RWPE1 (cell line): ENCODE data around the gene MGAT3.

Source experiments
- CTCF ChIA-PET: fragments of 350-600 bp; sonication (Branson Sonifier 250); formaldehyde crosslinking; extraction: SDS; loops from one replicate; lab custom pipeline; 2021; lab: Yijun Ruan, JAX
- POLR2A ChIA-PET: fragments of 400-600 bp; formaldehyde crosslinking; extraction: SDS; loops from one replicate; lab custom pipeline; 2020; ENCODE audit warnings: antibody characterized with exemption; ENCODE audit not compliant: low non-redundant PET; lab: Yijun Ruan, JAX
- DNase-seq: peaks from one replicate; pipeline ENCODE4 v3.0.0; 2012; ENCODE audit warnings: low spot score
- H3K27ac ChIP-seq: fragments of 450-650 bp; 2 replicates; pipeline ENCODE4 v1.5.1; 2017
- TF ChIP-seq, protein P1 (sequence below): fragments of 450-650 bp; conservative IDR thresholded peaks from 2 replicates; pipeline ENCODE4 v1.5.1; 2017; ENCODE audit warnings: low read depth, mild to moderate bottlenecking

The MGAT3 gene

DNA sequence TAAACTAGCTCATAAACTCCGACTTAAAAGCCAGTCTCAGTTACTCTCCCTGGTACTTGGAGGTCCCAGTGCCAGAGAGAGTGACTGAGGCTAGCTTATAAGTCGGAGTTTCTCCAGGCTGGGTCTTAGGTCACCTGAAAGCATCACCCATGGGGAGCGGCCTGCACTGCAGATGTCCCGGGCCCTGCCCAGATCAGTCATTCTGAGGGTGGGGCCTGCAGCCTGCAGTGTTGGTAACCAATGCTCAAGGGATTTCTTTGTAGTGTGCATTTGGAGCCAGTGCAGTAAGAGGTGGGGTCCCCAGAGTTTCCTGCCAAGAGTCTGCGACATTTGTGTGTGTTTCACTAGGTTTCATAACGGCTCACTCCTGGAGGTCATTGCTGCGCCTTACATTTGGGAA is 42.4 kb upstream of the MGAT3 start:
- TF ChIP-seq, protein P1, sequence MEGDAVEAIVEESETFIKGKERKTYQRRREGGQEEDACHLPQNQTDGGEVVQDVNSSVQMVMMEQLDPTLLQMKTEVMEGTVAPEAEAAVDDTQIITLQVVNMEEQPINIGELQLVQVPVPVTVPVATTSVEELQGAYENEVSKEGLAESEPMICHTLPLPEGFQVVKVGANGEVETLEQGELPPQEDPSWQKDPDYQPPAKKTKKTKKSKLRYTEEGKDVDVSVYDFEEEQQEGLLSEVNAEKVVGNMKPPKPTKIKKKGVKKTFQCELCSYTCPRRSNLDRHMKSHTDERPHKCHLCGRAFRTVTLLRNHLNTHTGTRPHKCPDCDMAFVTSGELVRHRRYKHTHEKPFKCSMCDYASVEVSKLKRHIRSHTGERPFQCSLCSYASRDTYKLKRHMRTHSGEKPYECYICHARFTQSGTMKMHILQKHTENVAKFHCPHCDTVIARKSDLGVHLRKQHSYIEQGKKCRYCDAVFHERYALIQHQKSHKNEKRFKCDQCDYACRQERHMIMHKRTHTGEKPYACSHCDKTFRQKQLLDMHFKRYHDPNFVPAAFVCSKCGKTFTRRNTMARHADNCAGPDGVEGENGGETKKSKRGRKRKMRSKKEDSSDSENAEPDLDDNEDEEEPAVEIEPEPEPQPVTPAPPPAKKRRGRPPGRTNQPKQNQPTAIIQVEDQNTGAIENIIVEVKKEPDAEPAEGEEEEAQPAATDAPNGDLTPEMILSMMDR = no peak
- ChIA-PET CTCF (interaction anchor here (0.6 kb wide), 1 partner anchor 45 kb away, joined by 5 read pairs; no protein-coding TSS in a partner anchor), POLR2A (no interaction called here)
- H3K27ac ChIP-seq = no peak overlapping the region; the same call in 1 of the 2 replicates
- DNase-seq = no peak

DNA sequence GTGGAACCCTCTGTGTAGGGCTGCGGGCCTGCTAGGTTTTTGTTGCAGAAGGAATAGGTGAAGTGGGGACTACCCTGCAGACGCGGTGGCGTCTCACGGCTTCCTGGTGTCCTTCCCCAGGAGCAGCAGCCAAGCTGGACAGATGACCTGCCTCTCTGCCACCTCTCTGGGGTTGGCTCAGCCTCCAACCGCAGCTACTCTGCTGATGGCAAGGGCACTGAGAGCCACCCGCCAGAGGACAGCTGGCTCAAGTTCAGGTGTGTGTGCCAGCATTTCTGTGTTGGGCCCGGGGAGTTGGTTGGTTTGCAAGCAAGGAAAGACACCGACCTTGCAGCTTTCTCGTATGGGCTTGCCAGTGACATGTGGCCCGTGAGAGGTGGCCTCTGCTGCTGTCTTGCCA is 41.9 kb upstream of the MGAT3 start:
- DNase-seq = no peak
- CTCF ChIA-PET = interaction anchor here (0.6 kb wide), 1 partner anchor 45 kb away, joined by 5 read pairs; no protein-coding TSS in a partner anchor
- TF ChIP-seq, protein P1 = no peak
- POLR2A ChIA-PET = no interaction called here
- no peak overlapping the region; the same call in 1 of the 2 replicates for H3K27ac ChIP-seq

DNA sequence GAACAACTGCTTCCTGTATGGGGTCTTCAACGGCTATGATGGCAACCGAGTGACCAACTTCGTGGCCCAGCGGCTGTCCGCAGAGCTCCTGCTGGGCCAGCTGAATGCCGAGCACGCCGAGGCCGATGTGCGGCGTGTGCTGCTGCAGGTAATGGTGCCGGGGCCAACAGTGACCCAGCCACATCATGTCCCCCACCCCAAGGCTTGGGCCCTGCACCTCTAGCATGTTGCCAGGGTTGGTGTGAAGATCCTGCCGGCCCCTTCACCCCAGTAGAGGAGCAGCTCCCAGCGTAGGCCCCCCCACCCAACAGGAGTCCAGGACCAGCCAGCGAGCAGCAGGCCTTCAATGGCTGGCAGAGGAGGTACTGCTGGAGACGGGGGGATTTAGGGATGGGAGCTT is 41.3 kb upstream of the MGAT3 start:
- H3K27ac ChIP-seq = no peak overlapping the region
- DNase-seq = no peak
- ChIA-PET POLR2A (no interaction called here), CTCF (no interaction called here)
- TF ChIP-seq, protein P1 = no peak

DNA sequence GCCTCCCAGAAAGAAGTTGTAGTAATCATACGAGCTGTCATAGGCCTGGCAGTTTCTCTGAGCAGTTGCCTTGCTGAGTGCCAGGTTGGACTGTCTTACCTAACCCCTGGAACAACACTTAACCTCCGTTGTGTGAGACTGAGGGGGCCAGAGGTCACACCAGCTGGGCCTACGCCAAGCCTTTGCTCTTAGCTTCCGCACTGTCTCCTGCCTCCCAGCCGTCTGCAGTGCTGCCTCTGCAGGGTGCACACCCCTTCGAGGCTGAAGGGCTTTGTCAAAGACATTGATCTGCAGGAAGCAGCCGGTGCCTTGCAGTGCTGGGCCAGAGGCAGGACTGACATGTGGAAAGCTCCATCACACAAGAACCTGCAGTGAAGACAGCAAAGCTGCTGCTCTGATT is 40.5 kb upstream of the MGAT3 start:
- POLR2A ChIA-PET = no interaction called here
- no peak for DNase-seq
- H3K27ac ChIP-seq = no peak overlapping the region
- CTCF ChIA-PET = interaction anchor here (0.6 kb wide), 1 partner anchor 148 kb away, joined by 3 read pairs; no protein-coding TSS in a partner anchor
- TF ChIP-seq, protein P1 = no peak

DNA sequence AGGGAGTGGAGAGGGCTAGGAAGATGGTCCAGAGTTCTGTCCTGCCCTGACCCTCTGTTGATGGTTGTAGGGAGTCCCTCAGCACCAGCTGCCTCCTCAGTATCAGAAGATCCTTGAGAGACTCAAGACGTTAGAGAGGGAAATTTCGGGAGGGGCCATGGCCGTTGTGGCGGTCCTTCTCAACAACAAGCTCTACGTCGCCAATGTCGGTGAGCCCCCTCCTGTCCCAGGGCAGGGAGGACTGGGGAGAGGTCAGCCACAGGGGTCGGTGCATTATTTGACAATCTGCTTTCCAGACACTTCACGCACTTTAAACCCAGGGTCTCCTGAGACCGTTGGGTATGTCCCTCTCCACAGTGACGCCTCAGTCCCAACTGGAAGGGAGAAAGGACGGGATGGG is 39.2 kb upstream of the MGAT3 start:
- CTCF ChIA-PET = no interaction called here
- no peak for DNase-seq
- POLR2A ChIA-PET = no interaction called here
- TF ChIP-seq, protein P1 = no peak
- H3K27ac ChIP-seq = no peak overlapping the region

DNA sequence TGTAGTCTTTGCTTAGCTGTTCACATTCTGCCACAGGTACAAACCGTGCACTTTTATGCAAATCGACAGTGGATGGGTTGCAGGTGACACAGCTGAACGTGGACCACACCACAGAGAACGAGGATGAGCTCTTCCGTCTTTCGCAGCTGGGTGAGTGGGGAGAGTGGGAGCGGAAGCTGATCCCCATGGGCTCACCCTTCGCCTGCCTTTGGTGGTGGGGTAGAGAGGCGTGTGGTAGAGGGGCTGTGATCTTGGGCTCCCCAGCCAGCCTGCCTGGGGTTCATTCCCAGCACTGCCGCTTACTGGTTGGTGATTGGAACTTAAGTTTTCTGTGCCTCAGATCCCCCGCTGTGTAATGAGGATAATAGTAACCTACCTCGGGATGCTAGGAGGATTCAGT is 38.1 kb upstream of the MGAT3 start:
- CTCF ChIA-PET = no interaction called here
- POLR2A ChIA-PET = no interaction called here

More for the DNA sequence above, 38.1 kb upstream of the MGAT3 start:
- no peak overlapping the region for H3K27ac ChIP-seq
- TF ChIP-seq, protein P1 = no peak
- no peak for DNase-seq
